Erythroblast (primary cell): Measurements from ENCODE around the gene SLC20A1.

ENCODE experiments used
- GATA1 ChIP-seq: IDR thresholded peaks from 2 replicates; pipeline ENCODE4 v1.6.1; 2011; ENCODE audit warnings: low read depth, mild to moderate bottlenecking, control low read depth, low read length, moderate library complexity
- POLR2A ChIP-seq: IDR thresholded peaks from 2 replicates; pipeline ENCODE4 v1.6.1; 2011; ENCODE audit warnings: mild to moderate bottlenecking, low read length

DNA sequence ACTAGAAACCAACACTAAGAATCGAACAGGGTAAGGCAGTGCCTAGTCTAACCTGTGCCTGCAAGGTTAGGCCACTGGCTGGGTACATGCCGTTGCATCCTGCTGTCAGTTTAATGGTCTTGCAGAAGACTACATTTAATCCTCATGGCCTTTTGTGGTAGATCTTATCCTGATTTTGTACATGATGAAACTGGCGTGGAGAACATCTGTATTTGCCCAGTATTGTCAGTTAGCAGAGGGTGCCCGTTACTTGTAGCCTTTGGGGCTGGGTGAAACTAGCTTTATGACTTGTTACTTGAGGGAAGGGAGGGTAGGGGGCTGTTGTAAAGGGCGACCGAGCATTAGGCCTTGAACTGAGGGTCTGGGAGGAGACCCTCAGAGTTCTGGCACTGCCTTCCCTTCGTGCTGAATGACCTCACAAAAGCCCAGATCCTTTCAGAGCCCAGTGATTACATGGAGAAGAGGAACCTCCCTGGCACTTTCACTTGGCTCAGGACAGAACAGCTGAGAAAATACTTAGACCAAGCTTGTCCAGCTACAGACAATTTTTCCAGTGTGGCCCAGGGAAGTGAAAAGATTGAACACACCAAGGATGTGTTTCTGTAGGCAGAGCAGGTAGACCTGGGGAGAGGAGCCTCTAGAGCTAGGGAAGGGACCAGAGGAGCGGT lies 19.5 kb downstream of the SLC20A1 start:
- no peak for TF ChIP-seq POLR2A
- TF ChIP-seq GATA1, result no peak
